Suprapubic skin (tissue), 4 donors: ENCODE measurements around the gene PPP2R5C.

Experiments used
- EP300 ChIP-seq: sonication (generic); formaldehyde crosslinking; IDR thresholded peaks from one replicate; pipeline ENCODE4 v1.6.1; 2017; ENCODE audit warnings: antibody characterized with exemption
- POLR2A ChIP-seq, 2 donors: fragments of 450-650 bp; IDR thresholded peaks; one replicate each; pipeline ENCODE4 v1.6.1; 2017; ENCODE audit warnings: antibody characterized with exemption in 2 of 2, mild to moderate bottlenecking in 2 of 2, moderate library complexity in 2 of 2
- POLR2AphosphoS5 ChIP-seq, 3 donors: sonication (generic); formaldehyde crosslinking; IDR thresholded peaks; one replicate each; pipeline ENCODE4 v1.6.1; 2017; ENCODE audit warnings: antibody characterized with exemption in 3 of 3
- TF ChIP-seq, protein P1 (sequence below), 2 donors: fragments of 200-600 bp in 1 of 2; fragments of 450-650 bp in 1 of 2; sonication (generic) in 1 of 2; IDR thresholded peaks; one replicate each; pipeline ENCODE4 v1.5.1; 2016 to 2019; ENCODE audit warnings: antibody characterized with exemption in 2 of 2, mild to moderate bottlenecking in 1 of 2, moderate library complexity in 1 of 2

DNA sequence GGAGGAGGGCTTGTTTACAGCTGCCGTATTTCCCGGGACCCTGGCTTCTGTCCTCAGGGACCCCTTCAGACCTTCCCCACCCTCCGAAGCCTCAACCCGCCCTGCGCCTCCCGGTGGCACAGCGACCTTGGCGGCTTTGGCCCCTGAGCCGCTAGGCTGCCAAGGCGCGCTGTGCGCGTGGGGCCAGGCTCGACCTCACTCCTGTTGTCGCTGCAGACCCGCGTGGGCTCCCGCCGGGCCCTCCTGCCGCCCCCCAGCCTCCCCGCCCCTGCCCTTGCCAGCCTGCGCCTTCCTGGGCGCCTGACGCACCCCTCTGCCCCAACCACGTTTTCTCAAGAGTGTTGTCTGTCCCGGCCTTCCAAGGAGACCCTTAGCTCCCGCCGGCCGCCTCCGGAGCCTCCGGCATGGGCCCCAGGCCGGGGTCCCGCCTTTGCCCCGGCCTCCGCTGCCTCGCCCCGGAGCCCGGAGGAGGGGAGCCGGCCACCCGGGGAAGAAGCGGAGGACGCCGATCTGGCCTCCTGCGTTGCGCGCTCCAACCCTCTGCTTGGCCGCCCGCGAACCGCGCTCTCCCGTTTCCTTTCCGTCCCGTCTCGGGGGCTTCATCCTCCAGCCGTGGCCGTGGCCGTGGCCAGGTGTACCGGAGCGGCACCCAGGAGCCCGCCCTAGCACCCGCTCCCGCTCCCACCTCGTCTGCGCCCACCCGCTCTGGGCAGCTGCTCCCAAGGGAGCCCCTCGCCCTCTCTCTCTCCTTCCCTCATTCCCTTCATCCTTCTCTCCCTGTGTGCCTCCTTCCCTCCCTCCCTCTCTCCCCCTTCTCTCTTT, 19.9 kb downstream of the PPP2R5C start:
- TF ChIP-seq EP300 (no peak), POLR2A (IDR thresholded peaks at IDR 0.05) (no peak), POLR2AphosphoS5 (IDR thresholded peaks at IDR 0.05) (no peak)
- TF ChIP-seq, protein P1, sequence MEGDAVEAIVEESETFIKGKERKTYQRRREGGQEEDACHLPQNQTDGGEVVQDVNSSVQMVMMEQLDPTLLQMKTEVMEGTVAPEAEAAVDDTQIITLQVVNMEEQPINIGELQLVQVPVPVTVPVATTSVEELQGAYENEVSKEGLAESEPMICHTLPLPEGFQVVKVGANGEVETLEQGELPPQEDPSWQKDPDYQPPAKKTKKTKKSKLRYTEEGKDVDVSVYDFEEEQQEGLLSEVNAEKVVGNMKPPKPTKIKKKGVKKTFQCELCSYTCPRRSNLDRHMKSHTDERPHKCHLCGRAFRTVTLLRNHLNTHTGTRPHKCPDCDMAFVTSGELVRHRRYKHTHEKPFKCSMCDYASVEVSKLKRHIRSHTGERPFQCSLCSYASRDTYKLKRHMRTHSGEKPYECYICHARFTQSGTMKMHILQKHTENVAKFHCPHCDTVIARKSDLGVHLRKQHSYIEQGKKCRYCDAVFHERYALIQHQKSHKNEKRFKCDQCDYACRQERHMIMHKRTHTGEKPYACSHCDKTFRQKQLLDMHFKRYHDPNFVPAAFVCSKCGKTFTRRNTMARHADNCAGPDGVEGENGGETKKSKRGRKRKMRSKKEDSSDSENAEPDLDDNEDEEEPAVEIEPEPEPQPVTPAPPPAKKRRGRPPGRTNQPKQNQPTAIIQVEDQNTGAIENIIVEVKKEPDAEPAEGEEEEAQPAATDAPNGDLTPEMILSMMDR (IDR thresholded peaks at IDR 0.05) = no peak
